Immature natural killer cell (primary cell): ENCODE measurements around the gene CD1E. TPM values are rescaled to one million over a fixed set of nuclear protein-coding genes. Genes with fewer than 3 reads are reported as not detected.

Experiments used
- DNase-seq, 3 donors: peaks; one replicate each; pipeline ENCODE4 v3.0.0; 2022; ENCODE audit warnings: mixed read lengths in 1 of 3
- H3K27ac Mint-ChIP-seq, 6 donors: one replicate each; pipeline ENCODE4 v1.8.0; 2020; ENCODE audit warnings: mixed read lengths in 6 of 6, mild to moderate bottlenecking in 5 of 6, inconsistent platforms in 4 of 6, moderate library complexity in 3 of 6
- H3K27me3 Mint-ChIP-seq, 3 donors: one replicate each; pipeline ENCODE4 v1.8.0; 2020 to 2021; ENCODE audit warnings: low read depth in 3 of 3, mild to moderate bottlenecking in 3 of 3, mixed read lengths in 3 of 3, moderate library complexity in 3 of 3, inconsistent platforms in 1 of 3
- H3K36me3 Mint-ChIP-seq, 3 donors: one replicate each; pipeline ENCODE4 v1.8.0; 2020; ENCODE audit warnings: mixed read lengths in 3 of 3, inconsistent platforms in 2 of 3, mild to moderate bottlenecking in 2 of 3
- H3K4me1 Mint-ChIP-seq, 2 donors: one replicate each; pipeline ENCODE4 v1.8.0; 2020; ENCODE audit warnings: inconsistent platforms in 2 of 2, mild to moderate bottlenecking in 2 of 2, mixed read lengths in 2 of 2, moderate library complexity in 1 of 2
- H3K4me3 Mint-ChIP-seq, 5 donors: one replicate each; pipeline ENCODE4 v1.8.0; 2020; ENCODE audit warnings: mild to moderate bottlenecking in 5 of 5, mixed read lengths in 5 of 5, inconsistent platforms in 3 of 5, moderate library complexity in 3 of 5
- H3K9me3 Mint-ChIP-seq, 6 donors: one replicate each; pipeline ENCODE4 v1.8.0; 2020; ENCODE audit warnings: mild to moderate bottlenecking in 6 of 6, mixed read lengths in 6 of 6, inconsistent platforms in 4 of 6, moderate library complexity in 3 of 6
- polyA plus RNA-seq, 3 donors: library from polyadenylated mRNA; unstranded; fragments of 300-500 nt; fragmentation: Illumina TruSeq; gene quantifications; one replicate each; pipeline ENCODE4 v1.2.3, GENCODE V29; 2021

Gene CD1E
- polyA plus RNA-seq = 1 to 10 TPM in 2 of 3 donors, not detected in 1; 3.1 to 3.3 TPM

- Mint-ChIP-seq H3K9me3 (peaks cover 0 to 2% (median 0%) of the 10 kb centered on the region in 6 donors), H3K36me3 (no peaks in the 10 kb centered on the region), H3K27ac (no peak within 1 kb of the TSS), H3K4me3 (no peak within 1 kb of the TSS), H3K27me3 (peaks cover 1 to 7% (median 5%) of the 10 kb centered on the region in 3 donors), H3K4me1 (no peaks in the 10 kb centered on the region)
- no peak for DNase-seq
These were observed at the start of gene CD1E for GRCh38 chr1:158353303-158354075. Gene CD1E (plus strand): TSS chr1:158353894. CDS start chr1:158353989, 95 bp downstream.

GRCh38 chr1:158310623-158311022 is 43.1 kb upstream of the CD1E start:
- Mint-ChIP-seq H3K27me3 (peaks cover 0 to 13% (median 3%) of the 10 kb centered on the region in 3 donors), H3K9me3 (peaks cover 0 to 8% (median 5%) of the 10 kb centered on the region in 6 donors), H3K27ac (no peak overlapping the region), H3K4me1 (no peaks in the 10 kb centered on the region), H3K4me3 (no peak overlapping the region), H3K36me3 (no peaks in the 10 kb centered on the region)
- DNase-seq = no peak

- Mint-ChIP-seq H3K27me3 (peaks cover 0 to 12% (median 3%) of the 10 kb centered on the region in 3 donors), H3K27ac (no peak overlapping the region), H3K9me3 (peaks cover 0 to 7% (median 4%) of the 10 kb centered on the region in 6 donors), H3K4me1 (no peaks in the 10 kb centered on the region), H3K36me3 (no peaks in the 10 kb centered on the region), H3K4me3 (no peak overlapping the region)
- DNase-seq = no peak
These were observed 42.6 kb upstream of the CD1E start for GRCh38 chr1:158311066-158311465.

- no peak for DNase-seq
- H3K27me3 Mint-ChIP-seq = peaks cover 0 to 6% (median 2%) of the 10 kb centered on the region in 3 donors
- H3K4me3 Mint-ChIP-seq = no peak overlapping the region
- no peaks in the 10 kb centered on the region for H3K36me3 Mint-ChIP-seq
- H3K4me1 Mint-ChIP-seq = no peaks in the 10 kb centered on the region
- no peak overlapping the region for H3K27ac Mint-ChIP-seq
- peaks cover 0 to 4% (median 0%) of the 10 kb centered on the region in 6 donors for H3K9me3 Mint-ChIP-seq
These were observed 29.8 kb upstream of the CD1E start for GRCh38 chr1:158323866-158324265.

GRCh38 chr1:158324395-158324794 is 29.3 kb upstream of the CD1E start:
- DNase-seq = no peak
- peaks cover 0 to 8% (median 3%) of the 10 kb centered on the region in 3 donors for H3K27me3 Mint-ChIP-seq
- H3K4me1 Mint-ChIP-seq = no peaks in the 10 kb centered on the region
- no peak overlapping the region for H3K27ac Mint-ChIP-seq
- peaks cover 0 to 6% (median 0%) of the 10 kb centered on the region in 6 donors for H3K9me3 Mint-ChIP-seq
- H3K36me3 Mint-ChIP-seq = no peaks in the 10 kb centered on the region
- no peak overlapping the region for H3K4me3 Mint-ChIP-seq

GRCh38 chr1:158327481-158327880 is 26.2 kb upstream of the CD1E start:
- Mint-ChIP-seq H3K36me3 (no peaks in the 10 kb centered on the region), H3K4me1 (no peaks in the 10 kb centered on the region), H3K4me3 (no peak overlapping the region), H3K27ac (no peak overlapping the region), H3K9me3 (peaks cover 0 to 6% (median 0%) of the 10 kb centered on the region in 6 donors), H3K27me3 (peaks cover 0 to 6% (median 2%) of the 10 kb centered on the region in 3 donors)
- no peak for DNase-seq

GRCh38 chr1:158328426-158328825 is 25.3 kb upstream of the CD1E start:
- no peak overlapping the region for H3K27ac Mint-ChIP-seq
- no peak overlapping the region for H3K4me3 Mint-ChIP-seq
- no peak for DNase-seq
- peaks cover 3 to 4% of the 10 kb centered on the region in 2 donors for H3K4me1 Mint-ChIP-seq
- no peaks in the 10 kb centered on the region for H3K36me3 Mint-ChIP-seq
- H3K9me3 Mint-ChIP-seq = peaks cover 0 to 2% (median 0%) of the 10 kb centered on the region in 6 donors
- peaks cover 0 to 6% (median 2%) of the 10 kb centered on the region in 3 donors for H3K27me3 Mint-ChIP-seq

GRCh38 chr1:158329300-158329699 is 24.4 kb upstream of the CD1E start:
- no peak for DNase-seq
- Mint-ChIP-seq H3K36me3 (no peaks in the 10 kb centered on the region), H3K9me3 (peaks cover 0 to 2% (median 0%) of the 10 kb centered on the region in 6 donors), H3K4me1 (peaks cover 4 to 13% of the 10 kb centered on the region in 2 donors), H3K4me3 (no peak overlapping the region), H3K27ac (no peak overlapping the region), H3K27me3 (peaks cover 0 to 4% (median 3%) of the 10 kb centered on the region in 3 donors)

- Mint-ChIP-seq H3K27me3 (peaks cover 0 to 3% (median 3%) of the 10 kb centered on the region in 3 donors), H3K4me3 (no peak overlapping the region), H3K27ac (no peak overlapping the region), H3K36me3 (no peaks in the 10 kb centered on the region), H3K9me3 (peaks cover 0 to 2% (median 0%) of the 10 kb centered on the region in 6 donors), H3K4me1 (peaks cover 7 to 17% of the 10 kb centered on the region in 2 donors)
- DNase-seq = peak in 1 of 3 donors; percentile 0
These were observed 24.0 kb upstream of the CD1E start for GRCh38 chr1:158329733-158330132.

- H3K4me1 Mint-ChIP-seq = peaks cover 7 to 17% of the 10 kb centered on the region in 2 donors
- peaks cover 0 to 2% (median 0%) of the 10 kb centered on the region in 6 donors for H3K9me3 Mint-ChIP-seq
- no peaks in the 10 kb centered on the region for H3K36me3 Mint-ChIP-seq
- no peak overlapping the region for H3K27ac Mint-ChIP-seq
- no peak for DNase-seq
- H3K27me3 Mint-ChIP-seq = peaks cover 0 to 3% (median 3%) of the 10 kb centered on the region in 3 donors
- no peak overlapping the region for H3K4me3 Mint-ChIP-seq
These were observed 23.1 kb upstream of the CD1E start for GRCh38 chr1:158330391-158331105.

GRCh38 chr1:158331106-158331425 is 22.6 kb upstream of the CD1E start:
- Mint-ChIP-seq H3K4me3 (no peak overlapping the region), H3K4me1 (peaks cover 7 to 17% of the 10 kb centered on the region in 2 donors), H3K27ac (no peak overlapping the region), H3K27me3 (peaks cover 0 to 3% (median 3%) of the 10 kb centered on the region in 3 donors), H3K36me3 (no peaks in the 10 kb centered on the region), H3K9me3 (peaks cover 0 to 2% (median 0%) of the 10 kb centered on the region in 6 donors)
- DNase-seq = no peak

- DNase-seq = no peak
- Mint-ChIP-seq H3K36me3 (no peaks in the 10 kb centered on the region), H3K9me3 (peaks cover 0 to 2% (median 0%) of the 10 kb centered on the region in 6 donors), H3K4me1 (peaks cover 7 to 17% of the 10 kb centered on the region in 2 donors), H3K27ac (no peak within 1 kb of the TSS), H3K27me3 (peaks cover 0 to 3% (median 3%) of the 10 kb centered on the region in 3 donors), H3K4me3 (no peak within 1 kb of the TSS)
These were observed 22.1 kb upstream of the CD1E start, which contains the start of gene CD1B for GRCh38 chr1:158331481-158332150. Gene CD1B (minus strand): TSS chr1:158331531. CDS start chr1:158331423, 108 bp downstream.

GRCh38 chr1:158333405-158334155 is 20.1 kb upstream of the CD1E start:
- H3K4me1 Mint-ChIP-seq = peaks cover 7 to 17% of the 10 kb centered on the region in 2 donors
- DNase-seq = no peak
- H3K27me3 Mint-ChIP-seq = peaks cover 3 to 6% (median 6%) of the 10 kb centered on the region in 3 donors
- H3K4me3 Mint-ChIP-seq = peak overlapping the region in 1 of 5 donors; percentile 43
- no peaks in the 10 kb centered on the region for H3K36me3 Mint-ChIP-seq
- H3K9me3 Mint-ChIP-seq = peaks cover 0 to 2% (median 0%) of the 10 kb centered on the region in 6 donors
- H3K27ac Mint-ChIP-seq = no peak overlapping the region
